ENCODE data around the gene SMCO4.

Gene SMCO4

DNA sequence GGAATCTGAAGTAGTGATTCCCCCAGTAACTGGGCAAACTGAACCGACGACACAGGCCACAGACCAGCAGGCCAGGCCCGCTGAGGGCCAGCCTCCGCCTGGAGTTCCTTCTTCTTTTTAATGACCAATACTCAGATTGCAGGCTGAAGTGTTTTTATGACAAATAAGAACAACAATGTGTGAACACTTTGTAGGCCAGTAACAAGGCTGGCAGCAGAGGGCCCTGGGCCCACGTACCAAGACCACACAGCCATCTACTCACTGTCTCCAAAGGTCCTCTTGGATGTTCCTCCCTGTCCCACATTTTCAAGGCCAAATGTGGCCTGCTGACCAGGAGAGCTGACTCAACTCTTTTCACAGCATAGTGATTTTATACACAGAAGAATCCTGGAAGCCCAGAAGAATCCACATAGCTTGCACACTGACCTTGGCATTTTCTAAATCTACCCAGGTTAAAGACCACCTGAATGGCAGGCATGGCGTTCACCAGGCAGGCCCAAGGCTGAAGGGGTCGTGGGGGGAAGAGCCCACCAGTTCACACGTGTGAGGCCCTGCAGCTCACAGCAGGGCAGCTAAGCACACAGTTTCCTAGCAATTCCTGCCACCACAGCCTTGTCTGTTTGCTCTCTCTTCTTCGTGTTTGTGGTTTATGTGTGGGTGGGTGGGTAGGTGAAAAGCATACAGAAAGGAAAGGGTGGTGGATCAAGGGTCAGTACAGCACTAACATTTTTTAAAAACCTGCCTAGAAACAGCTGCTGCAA is 13.3 kb downstream of the SMCO4 start:
- peak in 1 of 2 donors; percentile 21 for DNase-seq (ENCODE audit: low read depth in 2 of 2)
- H3K4me3 ChIP-seq (replicated peaks in 1 of 2; ENCODE audit: low read depth in 2 of 2, low read length in 2 of 2) = no peak overlapping the region
- TF ChIP-seq, protein P1, sequence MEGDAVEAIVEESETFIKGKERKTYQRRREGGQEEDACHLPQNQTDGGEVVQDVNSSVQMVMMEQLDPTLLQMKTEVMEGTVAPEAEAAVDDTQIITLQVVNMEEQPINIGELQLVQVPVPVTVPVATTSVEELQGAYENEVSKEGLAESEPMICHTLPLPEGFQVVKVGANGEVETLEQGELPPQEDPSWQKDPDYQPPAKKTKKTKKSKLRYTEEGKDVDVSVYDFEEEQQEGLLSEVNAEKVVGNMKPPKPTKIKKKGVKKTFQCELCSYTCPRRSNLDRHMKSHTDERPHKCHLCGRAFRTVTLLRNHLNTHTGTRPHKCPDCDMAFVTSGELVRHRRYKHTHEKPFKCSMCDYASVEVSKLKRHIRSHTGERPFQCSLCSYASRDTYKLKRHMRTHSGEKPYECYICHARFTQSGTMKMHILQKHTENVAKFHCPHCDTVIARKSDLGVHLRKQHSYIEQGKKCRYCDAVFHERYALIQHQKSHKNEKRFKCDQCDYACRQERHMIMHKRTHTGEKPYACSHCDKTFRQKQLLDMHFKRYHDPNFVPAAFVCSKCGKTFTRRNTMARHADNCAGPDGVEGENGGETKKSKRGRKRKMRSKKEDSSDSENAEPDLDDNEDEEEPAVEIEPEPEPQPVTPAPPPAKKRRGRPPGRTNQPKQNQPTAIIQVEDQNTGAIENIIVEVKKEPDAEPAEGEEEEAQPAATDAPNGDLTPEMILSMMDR (IDR thresholded peaks at IDR 0.05; ENCODE audit: low read depth, low read length) = no peak

DNA sequence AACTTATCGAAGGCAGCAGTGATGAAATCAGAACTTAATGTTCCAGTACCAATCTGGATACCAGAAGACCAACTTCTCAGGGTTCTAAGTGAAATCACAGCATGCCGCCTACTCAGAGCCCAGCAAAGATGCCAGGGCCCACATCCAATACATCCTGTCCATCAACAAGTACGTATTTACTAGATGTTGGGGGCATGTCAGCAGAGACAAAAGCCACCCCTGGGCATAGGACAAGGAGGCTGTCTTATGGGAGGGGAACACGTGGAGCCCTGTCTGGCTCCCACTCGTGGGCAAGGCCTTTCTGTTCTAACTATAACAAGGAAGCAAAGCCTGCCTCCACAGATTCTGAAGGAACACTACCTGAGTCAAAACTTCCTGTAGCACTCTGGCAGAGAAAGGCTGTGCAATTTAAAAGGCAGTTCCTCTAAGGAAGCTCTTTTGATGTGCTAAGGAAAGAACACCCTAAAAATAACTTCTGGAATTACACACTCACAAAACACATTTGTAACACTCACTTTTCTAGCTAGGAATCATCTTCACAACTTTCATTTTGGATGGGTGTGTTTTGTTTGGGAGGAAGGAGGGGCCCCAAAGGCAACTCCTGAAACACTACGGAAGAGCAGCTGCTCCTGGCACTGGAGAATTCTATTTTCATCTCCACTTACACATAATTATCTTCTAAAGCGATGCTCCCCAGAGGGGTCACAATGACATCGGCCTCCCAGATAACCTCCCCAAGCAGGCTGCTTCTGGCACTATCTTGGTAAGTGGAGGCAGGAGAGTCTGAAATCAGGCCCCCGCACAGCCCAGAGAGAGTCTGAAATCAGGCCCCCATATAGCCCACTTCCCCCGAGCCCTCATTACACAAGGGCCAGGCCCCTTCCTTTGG is 14.2 kb downstream of the SMCO4 start:
- DNase-seq (ENCODE audit: low read depth in 2 of 2) = no peak
- TF ChIP-seq, protein P1 (IDR thresholded peaks at IDR 0.05; ENCODE audit: low read depth, low read length) = no peak
- H3K4me3 ChIP-seq (replicated peaks in 1 of 2; ENCODE audit: low read depth in 2 of 2, low read length in 2 of 2) = no peak overlapping the region

DNA sequence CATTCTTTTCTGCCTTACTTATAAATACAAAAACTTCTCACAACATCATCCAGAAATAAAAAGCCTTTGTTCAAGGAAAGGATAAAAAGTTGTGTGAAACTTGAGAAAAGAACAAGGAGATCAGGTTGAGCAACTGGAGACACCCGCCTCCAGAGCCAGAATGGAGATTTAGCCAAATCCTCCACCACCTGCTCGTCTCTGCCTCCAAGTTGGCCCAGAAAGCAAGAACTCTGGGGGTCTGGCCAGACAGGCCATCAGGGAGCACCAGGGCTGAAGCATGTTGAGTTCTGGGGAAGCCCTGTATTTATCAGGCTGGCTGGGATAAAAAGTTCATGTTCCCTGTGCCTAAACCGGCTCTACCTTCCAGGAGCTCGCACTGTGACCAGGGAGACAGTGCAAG is 14.9 kb downstream of the SMCO4 start:
- TF ChIP-seq, protein P1 (IDR thresholded peaks at IDR 0.05; ENCODE audit: low read depth, low read length) = no peak
- no peak for DNase-seq (ENCODE audit: low read depth in 2 of 2)
- no peak overlapping the region for H3K4me3 ChIP-seq (replicated peaks in 1 of 2; ENCODE audit: low read depth in 2 of 2, low read length in 2 of 2)

DNA sequence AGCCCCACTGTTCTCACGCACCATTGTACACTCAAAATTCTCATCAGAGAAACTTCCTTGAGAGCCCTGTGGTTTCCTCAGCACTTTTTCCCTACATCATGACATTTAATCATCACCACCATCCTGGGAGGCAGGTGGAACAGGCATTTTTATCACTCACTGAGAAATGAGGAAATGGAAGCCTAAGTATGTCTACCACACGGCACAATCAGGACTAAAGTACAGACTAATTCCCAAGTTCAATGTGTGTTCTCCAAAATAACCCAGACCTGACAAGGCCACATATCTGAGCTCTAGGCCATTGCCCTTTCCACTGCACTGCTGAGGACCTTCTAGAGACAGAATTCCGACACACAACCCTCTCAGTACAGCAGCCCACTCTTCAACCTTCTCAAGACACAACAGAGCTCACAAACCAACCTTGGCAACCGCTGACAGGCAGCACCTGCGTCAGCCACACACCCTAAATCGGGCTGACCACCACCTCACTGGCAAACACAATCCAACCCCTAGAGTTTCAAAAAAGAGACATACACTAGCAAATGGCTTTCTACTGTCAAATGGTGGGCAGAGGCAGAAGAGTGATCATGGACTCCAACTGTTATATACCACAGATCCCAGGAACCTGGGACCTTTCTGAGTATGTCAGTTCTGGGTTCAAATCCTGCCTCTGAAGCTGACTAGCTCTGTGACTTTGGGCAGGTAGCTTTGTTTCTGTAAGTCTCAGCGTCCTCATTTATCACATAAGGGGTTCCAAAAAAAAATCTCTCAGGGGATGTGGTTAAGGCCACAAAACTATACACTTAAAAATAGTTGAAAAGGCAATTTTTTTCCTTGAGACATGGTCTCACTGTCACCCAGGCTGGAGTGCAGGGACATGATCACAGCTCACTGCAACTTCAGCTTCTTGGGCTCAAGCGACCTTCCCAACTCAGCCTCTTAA is 16.3 kb downstream of the SMCO4 start:
- no peak for DNase-seq (ENCODE audit: low read depth in 2 of 2)
- TF ChIP-seq, protein P1 (IDR thresholded peaks at IDR 0.05; ENCODE audit: low read depth, low read length) = no peak
- no peak overlapping the region for H3K4me3 ChIP-seq (replicated peaks in 1 of 2; ENCODE audit: low read depth in 2 of 2, low read length in 2 of 2)

DNA sequence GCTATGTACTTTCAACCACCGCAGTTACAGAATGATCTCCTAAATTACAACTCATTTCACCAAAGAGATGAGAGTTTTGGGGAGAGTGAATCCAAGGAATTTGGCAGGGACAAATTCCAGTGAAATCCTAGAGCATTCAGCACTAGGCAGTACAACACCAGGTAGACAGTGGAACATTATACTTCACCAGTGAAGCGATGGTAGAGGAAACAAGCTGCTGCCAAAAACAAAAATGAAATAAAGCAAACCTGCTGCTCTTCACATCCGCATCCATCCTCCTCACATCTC is 16.9 kb downstream of the SMCO4 start:
- no peak overlapping the region for H3K4me3 ChIP-seq (replicated peaks in 1 of 2; ENCODE audit: low read depth in 2 of 2, low read length in 2 of 2)
- DNase-seq (ENCODE audit: low read depth in 2 of 2) = no peak
- TF ChIP-seq, protein P1 (IDR thresholded peaks at IDR 0.05; ENCODE audit: low read depth, low read length) = no peak

DNA sequence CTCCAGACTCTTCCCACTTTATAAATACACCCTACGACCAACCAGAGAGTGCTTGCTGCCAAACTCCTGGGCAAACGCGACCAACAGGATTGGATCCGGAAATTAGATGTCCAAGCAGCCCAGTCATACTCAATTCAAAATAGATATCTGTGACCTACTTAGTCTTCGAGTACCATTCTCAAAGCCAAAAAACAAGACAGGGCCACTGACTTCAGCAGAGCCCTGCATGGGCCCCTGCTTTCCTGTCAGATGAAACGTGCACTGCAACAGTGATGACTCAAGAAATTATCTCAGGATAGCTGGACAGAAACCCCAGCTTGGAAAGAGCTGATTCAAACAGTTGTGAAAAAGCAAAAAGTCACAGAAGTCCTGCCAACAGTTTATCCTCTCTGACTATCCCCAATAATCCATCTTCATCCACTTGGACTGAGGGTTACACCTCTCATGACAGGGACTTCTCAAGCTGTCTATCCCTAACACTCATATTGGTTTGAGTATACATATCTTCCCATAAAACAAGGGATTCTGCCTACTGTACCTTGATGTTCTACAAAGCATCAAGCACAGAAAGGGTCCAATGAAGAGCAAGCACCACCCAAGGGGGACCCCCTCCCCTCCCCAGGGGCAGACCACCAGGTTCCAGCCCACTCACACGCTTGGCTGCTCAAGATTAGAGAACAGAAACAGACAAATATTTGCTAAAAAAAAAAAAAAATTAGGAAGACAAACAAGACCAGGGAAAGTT is 17.4 kb downstream of the SMCO4 start:
- TF ChIP-seq, protein P1 (IDR thresholded peaks at IDR 0.05; ENCODE audit: low read depth, low read length) = no peak
- H3K4me3 ChIP-seq (replicated peaks in 1 of 2; ENCODE audit: low read depth in 2 of 2, low read length in 2 of 2) = no peak overlapping the region
- peak; percentile 53 to 67 for DNase-seq (ENCODE audit: low read depth in 2 of 2)

All from cardiac fibroblast (primary cell).